ENCODE measurements around the gene CD9.
A peak's percentile ranks its signal among the peaks of the same experiment; 100 is the strongest.
"Not testable (repeated sequence)": the region's sequence is repeated elsewhere in the genome, so short reads cannot be mapped to it uniquely, and the experiment has no call there.

The CD9 gene

DNA sequence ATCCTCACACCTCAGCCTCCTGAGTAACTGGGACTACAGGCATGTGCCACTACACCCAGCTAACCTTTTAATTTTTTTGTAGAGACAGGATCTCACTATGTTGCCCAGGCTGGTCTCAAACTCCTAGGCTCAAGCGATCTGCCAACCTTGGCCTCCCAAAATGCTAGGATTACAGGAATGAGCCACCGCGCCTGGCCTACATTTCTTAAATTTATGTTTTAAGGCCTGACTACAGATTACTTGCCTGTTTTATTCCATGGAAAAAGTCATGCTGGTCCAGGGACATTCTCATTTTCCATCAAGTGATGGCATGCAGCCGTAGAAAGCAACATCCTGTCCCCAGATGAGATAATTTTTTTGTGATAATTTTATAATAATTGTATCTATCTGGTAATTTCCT is 6.1 kb downstream of the CD9 start:
- H3K4me3 ChIP-seq (ENCODE audit: low read depth, low read length): no peak overlapping the region
- in situ Hi-C loops (cut with HindIII; ENCODE audit: low sequenced_read_pairs): no loop called here
- TF ChIP-seq, protein P1, sequence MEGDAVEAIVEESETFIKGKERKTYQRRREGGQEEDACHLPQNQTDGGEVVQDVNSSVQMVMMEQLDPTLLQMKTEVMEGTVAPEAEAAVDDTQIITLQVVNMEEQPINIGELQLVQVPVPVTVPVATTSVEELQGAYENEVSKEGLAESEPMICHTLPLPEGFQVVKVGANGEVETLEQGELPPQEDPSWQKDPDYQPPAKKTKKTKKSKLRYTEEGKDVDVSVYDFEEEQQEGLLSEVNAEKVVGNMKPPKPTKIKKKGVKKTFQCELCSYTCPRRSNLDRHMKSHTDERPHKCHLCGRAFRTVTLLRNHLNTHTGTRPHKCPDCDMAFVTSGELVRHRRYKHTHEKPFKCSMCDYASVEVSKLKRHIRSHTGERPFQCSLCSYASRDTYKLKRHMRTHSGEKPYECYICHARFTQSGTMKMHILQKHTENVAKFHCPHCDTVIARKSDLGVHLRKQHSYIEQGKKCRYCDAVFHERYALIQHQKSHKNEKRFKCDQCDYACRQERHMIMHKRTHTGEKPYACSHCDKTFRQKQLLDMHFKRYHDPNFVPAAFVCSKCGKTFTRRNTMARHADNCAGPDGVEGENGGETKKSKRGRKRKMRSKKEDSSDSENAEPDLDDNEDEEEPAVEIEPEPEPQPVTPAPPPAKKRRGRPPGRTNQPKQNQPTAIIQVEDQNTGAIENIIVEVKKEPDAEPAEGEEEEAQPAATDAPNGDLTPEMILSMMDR (IDR thresholded peaks at IDR 0.05; ENCODE audit: low read depth, low read length, missing control alignments): no peak
- no peak for DNase-seq (ENCODE audit: low read depth)

DNA sequence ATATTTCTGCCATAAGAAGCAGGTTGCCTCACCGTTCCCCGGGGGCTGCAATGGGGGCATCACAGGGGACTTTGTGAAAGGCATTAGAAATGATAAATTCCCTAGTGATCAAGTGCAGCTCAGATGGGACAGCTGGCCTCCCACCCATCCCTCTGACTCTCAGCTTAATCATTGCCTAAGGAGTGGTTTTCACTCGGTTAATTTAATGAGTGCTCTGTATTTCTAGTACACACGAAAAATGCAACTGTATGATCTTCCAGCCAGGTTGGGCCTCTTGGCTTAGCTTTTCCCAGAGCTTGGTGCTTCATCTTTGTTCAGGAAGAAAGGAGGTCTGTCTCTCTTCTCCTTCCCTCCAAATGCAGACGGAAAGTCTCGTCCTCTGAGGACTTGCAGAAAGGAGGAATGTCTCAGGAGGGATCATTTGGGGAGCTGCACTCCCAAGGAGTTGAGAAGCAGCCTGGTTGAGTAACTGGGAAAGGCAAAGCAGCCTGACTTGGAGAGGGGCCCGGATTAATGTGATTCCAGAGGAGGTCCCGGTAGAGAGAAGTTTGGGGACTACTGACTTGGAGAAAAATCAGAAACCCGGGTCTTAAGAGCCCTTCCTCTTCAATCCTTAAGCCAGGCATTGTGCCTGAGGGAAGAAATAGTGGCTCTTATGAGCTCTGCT is 7.2 kb downstream of the CD9 start:
- no peak for DNase-seq (ENCODE audit: low read depth)
- TF ChIP-seq, protein P1 (IDR thresholded peaks at IDR 0.05; ENCODE audit: low read depth, low read length, missing control alignments): no peak
- in situ Hi-C loops (cut with HindIII; ENCODE audit: low sequenced_read_pairs): no loop called here
- H3K4me3 ChIP-seq (ENCODE audit: low read depth, low read length): no peak overlapping the region

DNA sequence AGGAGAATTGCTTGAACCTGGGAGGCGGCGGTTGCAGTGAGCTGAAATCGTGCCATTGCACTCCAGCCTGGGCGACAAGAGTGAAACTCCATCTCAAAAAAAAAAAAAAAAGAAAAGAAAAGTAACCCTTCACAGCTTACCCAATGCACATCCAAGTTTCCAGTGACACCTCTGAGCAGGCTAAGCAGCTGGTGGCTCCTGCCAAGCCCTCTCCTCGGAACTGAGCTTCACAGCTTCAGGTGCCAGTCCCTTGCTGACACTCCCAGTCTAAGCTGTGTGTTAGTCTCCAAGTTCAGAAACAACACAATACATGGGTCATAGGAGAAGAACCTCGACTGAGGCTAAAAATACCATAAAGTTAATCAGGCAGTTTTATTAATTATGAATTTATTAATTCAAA is 7.9 kb downstream of the CD9 start:
- TF ChIP-seq, protein P1 (IDR thresholded peaks at IDR 0.05; ENCODE audit: low read depth, low read length, missing control alignments): no peak
- no peak overlapping the region for H3K4me3 ChIP-seq (ENCODE audit: low read depth, low read length)
- DNase-seq (ENCODE audit: low read depth): no peak
- in situ Hi-C loops (cut with HindIII; ENCODE audit: low sequenced_read_pairs): no loop called here

DNA sequence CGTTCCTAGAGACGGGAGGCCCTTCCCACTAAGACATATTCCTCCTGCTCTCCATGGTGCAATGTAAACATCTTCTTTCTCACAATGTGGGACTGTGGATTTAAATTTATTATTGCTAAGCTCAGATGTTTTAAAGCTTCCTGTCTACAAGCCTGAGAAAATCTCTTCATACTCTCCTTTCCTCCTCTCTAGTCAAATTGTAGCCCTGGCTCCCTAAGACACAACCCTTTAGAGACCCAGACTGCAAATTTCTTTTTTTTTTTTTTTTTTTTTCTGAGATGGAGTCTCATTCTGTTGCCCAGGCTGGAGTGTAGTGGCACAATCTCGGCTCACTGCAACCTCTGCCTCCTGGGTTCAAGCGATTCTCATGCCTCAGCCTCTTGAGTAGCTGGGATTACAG is 9.2 kb downstream of the CD9 start:
- H3K4me3 ChIP-seq (ENCODE audit: low read depth, low read length); in situ Hi-C loops (cut with HindIII; ENCODE audit: low sequenced_read_pairs); DNase-seq (ENCODE audit: low read depth): not testable (repeated sequence)

DNA sequence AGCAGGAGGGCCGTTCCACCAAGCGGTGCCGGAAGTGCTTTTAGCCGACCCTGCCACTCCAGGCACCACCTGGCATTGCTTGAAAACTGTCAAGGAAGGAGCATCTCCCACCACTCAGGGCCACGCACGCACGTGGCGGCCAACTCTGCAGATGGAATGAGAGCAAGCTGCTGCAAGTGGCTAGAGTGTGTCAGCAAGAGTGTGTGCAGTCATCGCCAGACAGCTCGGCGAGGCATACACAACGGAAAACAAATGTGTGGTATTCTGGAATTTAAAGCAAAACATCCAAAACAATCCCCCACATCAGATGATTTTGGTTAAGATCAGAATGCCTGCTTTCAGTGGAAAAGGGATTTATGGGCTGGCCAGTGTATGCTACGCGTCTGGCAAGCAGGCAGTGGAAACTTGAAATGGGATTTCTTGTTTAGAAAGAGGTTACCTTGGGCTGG is 11.2 kb downstream of the CD9 start:
- TF ChIP-seq, protein P1 (IDR thresholded peaks at IDR 0.05; ENCODE audit: low read depth, low read length, missing control alignments): no peak
- peak; percentile 89 for DNase-seq (ENCODE audit: low read depth)
- in situ Hi-C loops (cut with HindIII; ENCODE audit: low sequenced_read_pairs): no loop called here
- no peak overlapping the region for H3K4me3 ChIP-seq (ENCODE audit: low read depth, low read length)

DNA sequence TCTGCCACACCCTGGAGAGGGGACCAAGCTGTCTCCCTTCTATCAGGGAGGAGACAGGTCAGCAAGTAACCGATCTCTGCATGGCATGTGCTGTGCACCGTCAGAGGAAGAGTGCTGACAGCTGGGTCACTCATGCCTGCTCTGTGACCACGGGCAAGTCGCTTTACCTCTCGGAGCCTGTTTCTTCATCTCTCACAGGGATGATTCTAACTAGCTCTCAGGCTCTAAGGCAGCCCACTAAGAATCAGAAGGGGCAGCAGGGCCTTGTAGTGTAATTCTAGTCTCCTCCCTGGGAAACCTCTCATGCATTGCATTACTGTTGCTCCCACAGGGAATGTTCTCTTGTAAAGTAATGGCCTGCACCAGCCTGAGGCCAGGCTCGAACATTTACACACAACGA is 11.9 kb downstream of the CD9 start:
- in situ Hi-C loops (cut with HindIII; ENCODE audit: low sequenced_read_pairs): no loop called here

DNA sequence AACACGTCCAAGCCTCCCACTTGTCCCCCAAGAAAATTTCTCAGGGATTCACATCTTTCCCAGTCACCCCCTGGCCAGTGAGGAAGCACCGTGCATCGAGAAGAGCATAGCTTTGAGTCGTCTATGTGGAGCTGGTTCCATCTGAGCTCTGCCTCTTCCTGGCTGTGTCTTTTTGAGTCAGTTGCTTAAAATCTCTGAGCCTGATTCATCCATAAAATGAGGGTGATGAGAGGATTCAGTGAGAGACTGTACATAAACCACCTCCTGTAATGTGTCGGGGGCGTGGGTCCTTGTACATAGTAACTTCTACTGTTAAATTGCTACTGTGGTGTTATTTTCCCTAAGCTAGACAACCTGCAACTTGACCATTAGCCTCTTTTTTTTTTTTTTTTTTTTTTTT is 13.8 kb downstream of the CD9 start:
- TF ChIP-seq, protein P1 (IDR thresholded peaks at IDR 0.05; ENCODE audit: low read depth, low read length, missing control alignments): no peak
- no peak for DNase-seq (ENCODE audit: low read depth)
- H3K4me3 ChIP-seq (ENCODE audit: low read depth, low read length): no peak overlapping the region
- in situ Hi-C loops (cut with HindIII; ENCODE audit: low sequenced_read_pairs): no loop called here

More for the DNA sequence above, 11.9 kb downstream of the CD9 start:
- no peak for DNase-seq (ENCODE audit: low read depth)
- TF ChIP-seq, protein P1 (IDR thresholded peaks at IDR 0.05; ENCODE audit: low read depth, low read length, missing control alignments): no peak
- no peak overlapping the region for H3K4me3 ChIP-seq (ENCODE audit: low read depth, low read length)

All from astrocyte of the cerebellum (primary cell).